HG02870 (cell line): Measurements from ENCODE around the gene BANF2.

Source experiments
- ATAC-seq: cut with Tn5 transposase; IDR thresholded peaks from one replicate; pipeline ENCODE4 v1.9.1; 2021; ENCODE audit warnings: mild to moderate bottlenecking, moderate library complexity; ENCODE audit not compliant: unreplicated experiment

The BANF2 gene

DNA sequence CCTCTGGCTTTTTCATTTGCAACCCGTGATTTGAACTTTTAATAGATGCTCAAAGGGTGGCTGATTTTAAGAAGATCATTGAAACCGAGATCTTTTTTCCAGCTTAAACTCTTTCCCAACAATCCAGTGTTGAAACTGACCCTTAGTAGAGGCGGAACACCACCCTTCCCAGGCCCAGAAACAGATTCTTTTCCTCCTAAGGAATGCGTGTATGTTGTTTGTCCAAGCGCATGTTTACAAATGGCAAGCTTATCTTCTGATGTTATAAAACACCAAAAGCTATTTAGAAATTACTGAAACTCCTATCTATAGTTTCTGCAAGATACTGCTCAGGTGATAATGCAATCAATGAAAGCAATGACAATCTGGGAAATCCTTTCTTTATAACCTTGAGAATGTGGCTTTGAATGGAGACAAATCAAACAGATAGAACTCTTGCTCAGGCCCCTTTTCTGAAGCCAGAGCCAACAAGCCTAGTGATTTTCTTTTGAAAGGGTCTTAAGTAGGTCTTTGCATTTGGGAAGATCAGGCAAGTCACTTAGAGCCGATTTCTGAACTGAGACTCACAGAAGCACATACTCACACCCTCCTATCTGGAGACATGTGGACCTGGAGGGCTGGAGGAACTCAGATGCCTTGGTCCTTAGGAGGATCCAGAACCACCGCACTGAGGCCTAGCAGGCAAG lies 9.1 kb downstream of the BANF2 start:
- ATAC-seq, result no peak

DNA sequence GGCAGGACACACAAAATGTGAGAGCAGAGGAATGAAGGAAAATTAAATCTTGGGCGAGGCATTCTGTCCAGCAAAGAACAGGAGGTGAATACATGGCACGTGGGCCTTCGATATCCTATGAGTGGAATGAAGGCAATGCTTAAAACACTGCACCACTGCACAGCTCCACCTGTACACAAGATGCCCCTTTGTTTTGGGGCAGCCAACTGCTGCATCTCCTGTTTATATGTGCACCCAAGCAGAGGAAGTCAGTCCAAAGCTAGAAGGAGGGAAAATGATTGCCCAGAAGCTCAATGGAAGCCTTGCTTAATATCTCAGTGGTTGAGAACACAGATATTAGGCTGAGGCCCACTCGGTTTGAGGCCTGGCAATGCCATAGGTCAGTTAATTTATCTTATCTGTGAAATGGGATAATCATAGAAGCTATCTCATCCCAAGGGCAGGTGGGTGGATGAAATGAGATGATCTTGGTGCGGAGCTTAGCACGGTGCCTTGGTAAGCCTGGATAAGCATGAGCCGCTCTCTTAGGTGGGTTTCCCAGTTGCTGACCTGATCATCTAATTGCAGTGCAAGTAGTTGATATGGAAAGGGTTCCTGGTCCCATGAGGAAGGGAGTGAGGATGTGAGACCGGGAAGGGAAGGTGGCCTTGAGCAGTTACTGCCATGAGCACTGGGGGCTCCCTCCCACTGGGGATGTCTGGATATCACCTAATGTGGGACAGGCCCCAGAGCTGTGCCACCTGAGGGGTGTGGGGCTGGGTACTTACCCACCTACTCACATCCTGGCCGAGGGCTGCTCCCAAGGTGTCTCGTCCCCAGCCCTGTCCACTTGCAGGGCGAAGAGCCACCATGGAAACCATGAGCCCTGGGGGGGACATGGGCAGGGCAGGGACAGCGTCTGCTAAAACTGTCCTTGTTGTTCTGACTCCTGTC lies 9.9 kb downstream of the BANF2 start:
- no peak for ATAC-seq

DNA sequence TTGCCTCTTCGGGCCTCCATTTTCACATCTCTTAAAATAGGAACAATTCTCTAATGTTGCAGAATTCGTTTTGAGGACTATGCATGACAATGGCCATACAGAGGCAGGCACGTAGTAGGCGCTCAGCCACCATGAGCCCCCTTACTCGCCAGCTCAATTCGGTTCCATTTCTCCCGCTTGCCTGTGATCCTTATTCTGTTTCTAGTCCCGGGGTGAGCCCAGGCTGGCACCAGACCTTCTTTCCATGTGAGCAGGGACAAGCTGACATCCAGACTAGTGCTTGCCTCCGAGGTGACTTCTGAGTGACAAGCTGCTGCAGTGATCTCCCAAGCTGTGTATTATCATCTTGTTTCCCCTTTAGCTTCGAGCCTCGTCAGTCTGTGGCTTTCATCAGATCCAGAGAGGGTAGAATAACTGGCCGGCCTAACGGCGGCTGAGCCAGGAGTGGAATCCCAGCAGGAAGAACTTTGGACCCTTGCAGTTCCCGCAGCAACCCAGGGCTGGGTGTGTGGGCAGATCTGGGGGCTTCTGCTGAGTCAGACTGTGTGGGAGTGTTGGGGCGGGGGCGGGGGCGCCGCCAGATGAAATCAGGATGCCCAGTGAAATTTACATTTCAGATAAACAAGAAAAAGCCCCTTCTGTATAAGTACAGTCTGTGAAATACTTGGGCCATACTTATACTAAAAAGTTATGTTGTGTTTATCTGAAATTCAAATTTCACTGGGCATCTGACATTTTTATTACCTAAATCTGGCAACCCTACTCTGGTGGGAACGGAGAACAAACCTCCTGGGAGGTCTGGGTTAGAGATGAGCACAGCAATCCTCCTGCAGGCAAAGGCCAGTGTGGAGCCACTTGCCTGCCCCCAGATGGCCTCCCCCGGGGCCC lies 10.9 kb downstream of the BANF2 start:
- ATAC-seq, result no peak

DNA sequence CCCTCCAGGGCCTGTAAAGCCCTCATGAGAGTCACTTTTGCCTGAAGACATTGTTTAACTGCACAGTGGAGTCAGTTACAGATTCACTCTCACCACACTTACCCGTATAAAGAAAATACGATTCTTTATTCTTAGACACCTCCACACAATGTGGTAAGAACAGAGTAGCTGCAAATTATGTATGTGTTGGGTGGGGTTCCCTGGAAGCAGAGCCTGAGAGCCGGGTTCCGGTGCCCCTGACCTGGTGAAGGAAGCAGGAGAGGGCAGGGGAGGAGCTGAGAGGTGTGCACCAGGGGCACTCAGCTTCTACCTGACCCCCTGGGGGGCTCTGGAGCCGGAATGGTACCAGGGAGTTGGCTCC lies 11.5 kb downstream of the BANF2 start:
- no peak for ATAC-seq

DNA sequence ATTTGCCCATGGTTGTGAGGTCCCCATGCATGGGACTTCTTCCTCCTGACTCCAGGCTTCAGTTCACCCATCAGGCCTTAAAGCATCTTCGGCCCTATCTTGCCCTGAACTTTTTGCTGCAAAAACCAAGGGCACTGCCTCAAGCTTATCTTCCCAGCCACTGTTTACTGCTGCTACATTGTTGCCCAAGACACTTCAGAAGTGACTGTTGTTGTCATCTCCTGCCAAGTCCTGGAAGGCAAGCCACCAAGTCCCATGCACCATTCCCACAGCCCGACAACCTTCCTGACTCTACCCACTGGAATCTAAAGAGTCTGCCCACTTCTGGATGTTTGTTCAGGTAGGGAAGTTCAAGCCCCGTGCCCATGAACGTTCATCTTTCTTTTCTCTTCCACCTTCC lies 12.4 kb downstream of the BANF2 start:
- ATAC-seq, result no peak

DNA sequence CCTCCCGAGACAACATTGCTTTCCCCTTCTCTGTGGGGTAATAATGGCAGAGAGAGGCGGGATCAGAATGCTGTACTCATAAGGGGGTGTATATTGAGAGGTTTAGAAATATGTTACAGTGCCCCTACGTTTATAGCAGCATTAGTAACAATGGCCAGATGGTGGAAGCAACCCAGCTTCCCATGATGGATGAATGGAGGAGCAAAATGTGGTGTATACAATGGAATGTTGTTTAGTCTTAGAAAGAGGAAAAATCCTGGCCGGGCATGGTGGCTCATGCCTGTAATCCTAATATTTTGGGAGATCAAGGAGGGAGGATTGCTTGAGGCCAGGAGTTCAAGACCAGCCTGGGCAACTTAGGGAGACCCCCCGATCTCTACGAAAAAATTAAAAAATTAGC lies 12.9 kb downstream of the BANF2 start:
- ATAC-seq, result no peak

DNA sequence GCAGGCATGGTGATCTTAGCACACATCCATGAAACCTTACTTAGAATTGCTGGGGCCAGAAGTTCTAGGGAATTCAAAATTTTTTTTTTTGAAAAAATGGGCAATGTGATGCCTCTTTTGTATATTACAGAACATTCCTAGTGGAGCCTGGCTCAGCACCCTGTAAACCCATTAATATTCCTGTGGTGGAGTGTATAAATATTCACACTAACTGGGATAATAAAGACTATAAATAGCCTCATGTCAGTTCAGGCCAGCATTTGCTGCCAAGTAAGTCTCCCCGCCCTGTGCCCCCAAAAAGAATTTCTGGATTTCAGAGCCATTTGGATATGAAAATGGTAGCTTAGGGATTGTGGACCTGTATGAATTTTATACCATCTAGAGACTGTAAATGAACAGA lies 14.8 kb downstream of the BANF2 start:
- no peak for ATAC-seq

DNA sequence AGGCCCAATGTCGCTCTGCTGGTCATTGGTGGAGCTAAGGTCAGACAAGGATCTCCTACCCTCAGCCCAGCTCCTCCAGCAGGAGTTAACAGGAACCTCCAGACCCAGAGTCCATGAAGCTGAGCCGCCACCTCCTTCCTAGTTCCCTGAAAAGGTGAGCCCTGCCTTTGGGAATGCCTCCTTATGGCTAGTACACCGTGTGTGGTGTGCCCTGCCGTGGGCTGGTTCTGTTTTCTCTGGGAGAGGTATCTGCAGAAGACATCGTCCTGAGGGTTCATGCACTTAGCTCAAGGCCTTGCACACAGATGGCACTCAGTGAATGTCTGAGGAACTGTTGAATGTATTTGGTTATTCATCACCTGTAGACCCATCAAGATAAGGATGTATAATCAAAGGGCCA lies 15.3 kb downstream of the BANF2 start:
- no peak for ATAC-seq

DNA sequence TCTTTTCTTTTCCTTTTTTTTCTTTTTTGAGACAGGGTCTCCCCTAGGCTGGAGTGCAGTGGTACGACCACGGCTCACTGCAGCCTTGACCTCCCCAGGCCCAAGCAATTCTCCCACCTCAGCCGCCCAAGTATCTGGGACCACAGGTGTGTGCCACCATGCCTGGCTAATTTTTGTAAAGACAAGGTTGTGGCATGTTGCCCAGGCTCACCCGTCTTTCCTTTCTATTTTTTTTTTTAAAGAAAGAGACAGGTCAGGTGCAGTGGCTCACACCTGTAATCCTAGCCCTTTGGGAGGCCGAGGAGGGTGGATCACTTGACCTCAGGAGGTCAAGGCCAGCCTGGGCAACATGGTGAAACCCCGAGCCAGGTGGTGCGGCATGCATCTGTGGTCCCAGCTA lies 16.6 kb downstream of the BANF2 start:
- no peak for ATAC-seq

DNA sequence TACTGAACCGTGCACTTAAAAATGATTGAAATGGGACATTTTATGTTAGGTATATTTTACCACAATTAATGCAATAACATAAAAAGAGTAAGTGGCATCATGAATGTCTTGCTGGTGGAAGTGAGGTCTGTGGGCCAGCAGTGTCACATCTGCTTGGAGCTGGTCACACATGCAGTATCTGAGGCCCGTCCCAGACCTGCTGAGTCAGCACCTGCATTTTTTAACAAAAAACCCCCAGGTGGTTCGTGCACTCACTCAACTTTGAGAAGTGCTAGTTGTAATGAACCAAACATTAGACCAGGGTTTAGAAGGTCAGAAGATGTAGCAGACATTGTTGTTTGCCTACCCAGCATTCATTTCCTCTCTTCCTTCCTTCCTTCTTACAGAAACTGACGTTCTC lies 21.0 kb downstream of the BANF2 start:
- ATAC-seq, result no peak

DNA sequence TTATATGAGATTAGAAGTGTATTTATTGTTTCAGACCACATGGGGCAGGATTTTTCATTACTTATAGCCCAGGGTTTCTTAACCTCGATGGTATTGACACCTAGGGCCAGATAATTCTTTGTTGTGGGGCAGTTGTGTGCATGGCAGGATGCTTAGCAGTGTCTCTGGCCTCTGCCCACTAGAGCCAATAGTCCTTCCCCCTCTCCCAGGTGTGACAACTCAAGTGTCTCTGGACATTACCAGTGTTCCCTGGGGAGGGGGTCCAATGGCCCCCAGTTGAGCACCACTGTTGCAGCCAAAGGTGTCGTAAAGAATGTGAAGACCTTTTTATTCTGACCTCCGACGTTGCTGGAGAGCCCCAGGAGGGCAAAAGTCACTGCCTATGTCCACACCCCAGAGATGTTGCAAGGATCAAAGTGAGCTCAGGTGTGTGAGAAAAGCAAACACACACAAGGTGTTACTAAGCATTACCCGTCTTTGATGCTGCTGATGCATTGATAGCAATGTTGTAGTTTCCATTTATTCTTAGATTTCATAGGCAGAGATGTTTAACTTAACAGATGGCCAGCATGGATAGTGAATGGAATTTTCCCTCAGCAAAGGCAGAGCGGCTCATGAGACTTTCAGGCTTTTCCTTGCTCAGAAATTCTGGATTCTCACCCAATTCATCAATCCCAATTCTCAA lies 22.2 kb downstream of the BANF2 start:
- ATAC-seq, result no peak

DNA sequence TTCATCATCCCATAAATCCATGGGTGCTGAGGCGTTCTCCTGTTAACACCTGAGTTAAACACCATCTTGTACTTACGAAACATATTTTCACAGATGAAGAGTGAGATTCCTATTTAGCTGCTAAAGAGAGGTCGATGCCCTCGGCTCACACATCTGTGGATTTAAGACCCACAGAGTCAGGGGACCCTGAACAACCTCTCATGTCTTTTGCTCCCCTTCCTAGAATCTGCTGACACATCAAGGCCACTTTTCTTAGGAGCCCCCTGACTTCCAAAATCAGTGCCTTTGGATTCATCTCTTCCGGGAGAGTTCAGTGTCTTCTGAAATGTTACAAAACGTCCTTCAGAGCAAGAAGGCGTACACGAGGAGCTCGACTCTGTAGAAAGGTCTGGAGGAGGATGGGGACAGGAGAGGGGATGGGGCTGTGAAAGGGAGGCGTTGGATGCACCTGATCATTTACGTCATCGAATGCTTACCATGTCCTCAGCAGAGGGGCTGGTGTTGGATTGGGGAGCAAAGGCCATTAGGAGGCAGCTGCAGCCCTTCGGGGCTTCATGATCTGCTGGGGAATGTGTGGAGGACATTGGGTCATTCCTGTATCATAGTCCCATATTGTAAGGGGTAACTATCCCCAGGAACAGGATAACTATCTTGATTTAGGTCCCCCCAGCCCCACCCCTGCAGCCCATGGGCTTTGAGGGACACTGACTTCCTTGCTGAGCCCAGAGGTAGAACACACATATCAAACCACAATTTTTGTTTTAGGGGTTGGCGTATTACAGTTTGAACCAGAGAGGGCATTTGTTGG lies 22.9 kb downstream of the BANF2 start:
- ATAC-seq, result no peak

DNA sequence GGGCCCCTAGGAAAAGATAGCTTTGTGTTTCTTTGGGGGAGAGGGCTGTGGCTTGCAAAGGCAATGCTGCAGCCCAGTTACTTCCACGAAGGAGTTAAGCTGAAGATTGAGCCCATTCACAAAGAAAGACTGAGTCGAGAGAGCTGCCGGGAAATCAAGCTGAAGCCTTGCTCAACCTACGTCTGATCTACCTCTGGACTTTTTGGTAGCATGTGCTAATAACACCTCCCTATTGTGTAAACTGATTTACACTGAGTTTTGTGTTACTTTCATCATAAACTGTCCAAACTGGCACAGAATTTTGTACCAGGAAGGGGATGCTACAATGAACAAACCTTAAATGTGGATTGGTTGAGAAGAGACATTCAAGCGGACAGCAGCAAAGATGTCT lies 23.5 kb downstream of the BANF2 start:
- no peak for ATAC-seq

DNA sequence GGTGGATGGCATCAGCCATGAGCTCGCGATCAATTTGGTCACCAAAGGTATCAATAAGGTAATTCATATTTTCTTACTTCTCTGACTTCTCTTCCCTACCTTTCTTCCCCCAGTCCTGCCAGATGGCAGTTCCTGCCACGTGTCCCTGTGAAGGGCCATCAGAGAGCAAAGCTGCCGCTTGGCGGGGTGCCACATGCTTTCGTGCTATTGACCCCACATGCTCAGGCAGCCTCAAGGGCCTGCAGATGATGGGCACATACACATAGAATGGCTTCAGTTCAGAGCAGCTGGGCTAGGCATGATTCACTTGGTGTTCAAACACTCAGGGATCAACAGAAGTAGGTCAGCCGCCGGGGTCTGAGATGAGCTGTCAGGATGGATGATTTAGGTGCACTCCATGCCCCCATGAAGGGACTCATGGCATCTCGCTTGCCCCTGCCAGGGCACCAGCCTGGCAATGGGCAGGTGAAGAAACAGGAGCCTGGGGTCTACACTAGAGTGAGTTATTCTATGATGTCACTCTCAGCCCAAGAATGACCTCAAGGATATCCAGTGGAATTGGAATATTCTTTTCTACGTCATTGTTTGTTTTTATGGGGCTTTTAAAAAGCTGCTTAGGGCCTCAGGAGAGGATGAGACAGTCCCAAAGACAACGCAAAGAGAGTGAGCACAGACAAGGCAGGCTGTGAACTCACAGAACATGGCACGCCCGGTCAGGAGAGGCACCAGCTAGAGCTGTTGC lies 25.5 kb downstream of the BANF2 start:
- ATAC-seq, result no peak

DNA sequence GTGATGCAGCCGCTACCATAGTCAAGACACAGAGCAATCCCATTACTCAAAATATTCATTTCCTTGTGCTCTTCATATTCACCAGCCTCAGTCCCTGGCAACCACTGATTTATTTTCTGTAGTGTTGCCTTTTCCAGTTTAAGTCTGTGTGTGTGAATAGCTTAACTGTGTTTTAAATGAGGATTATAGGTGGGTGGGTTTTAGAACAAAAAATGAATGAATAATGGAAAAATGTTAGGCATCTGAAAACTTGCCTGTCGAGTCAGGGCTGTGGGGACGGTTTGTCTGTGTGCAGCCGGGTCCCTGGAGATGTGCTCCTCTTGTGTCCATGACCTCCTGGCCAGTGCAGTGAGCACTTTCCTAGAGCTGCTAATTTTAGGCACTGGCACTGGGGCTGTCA lies 27.1 kb downstream of the BANF2 start:
- no peak for ATAC-seq

DNA sequence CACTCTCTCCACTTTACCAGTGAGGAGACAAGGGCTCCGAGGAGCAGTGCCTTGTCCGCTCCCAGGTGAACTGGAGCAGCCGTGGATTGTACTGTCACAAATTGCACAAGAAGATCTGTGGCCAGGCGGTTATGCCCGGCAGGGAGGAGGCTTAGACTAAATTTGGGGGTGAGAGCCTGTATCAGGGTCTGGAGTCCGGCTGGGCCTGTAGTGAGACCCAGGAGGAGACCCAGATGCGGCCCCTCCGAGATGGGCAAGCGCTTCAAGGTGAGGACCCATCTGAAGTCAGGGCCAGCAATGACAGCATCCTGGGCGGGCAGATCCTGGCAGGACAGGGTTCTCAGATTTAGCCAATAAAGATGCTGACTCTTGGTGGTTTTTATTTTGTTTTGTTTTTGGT lies 27.6 kb downstream of the BANF2 start:
- no peak for ATAC-seq

DNA sequence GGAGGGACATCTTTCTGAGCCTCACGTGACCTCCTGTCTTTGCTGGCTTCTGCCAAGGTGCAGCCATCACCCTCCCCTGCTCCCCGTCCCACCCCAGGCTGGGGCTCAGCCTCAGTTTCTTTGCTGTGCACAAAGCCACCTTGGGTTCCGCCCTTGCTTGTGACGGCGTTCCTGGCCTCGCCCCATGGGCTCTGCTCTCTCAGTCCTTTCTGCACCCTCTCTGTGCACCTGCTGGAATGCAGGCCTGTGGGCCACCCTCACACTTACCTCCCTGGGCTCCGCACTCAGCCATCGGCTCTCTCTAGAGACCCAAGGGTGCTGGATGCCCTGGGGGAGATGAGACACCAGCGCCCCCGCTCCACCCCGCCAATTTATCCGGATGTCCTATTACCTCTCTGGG lies 28.3 kb downstream of the BANF2 start:
- no peak for ATAC-seq

DNA sequence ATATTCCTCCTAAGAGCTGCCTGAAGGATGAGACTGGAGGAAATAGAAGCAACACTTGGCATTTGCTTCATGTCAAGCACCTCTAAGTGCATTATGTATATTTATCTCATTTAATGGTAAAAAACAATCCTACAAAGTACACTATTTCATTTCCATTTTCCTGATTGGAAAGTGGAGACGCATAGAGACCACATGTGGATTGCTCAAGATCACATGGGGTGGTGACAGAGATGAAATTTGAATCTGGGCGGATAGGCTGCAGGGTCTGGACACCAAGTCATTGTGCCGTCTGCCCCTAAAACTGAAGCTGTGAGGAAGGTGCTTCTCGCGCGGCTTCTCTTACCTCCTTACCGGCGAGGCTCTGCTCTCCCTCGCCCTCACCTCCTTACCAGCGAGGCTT lies 30.3 kb downstream of the BANF2 start:
- no peak for ATAC-seq

DNA sequence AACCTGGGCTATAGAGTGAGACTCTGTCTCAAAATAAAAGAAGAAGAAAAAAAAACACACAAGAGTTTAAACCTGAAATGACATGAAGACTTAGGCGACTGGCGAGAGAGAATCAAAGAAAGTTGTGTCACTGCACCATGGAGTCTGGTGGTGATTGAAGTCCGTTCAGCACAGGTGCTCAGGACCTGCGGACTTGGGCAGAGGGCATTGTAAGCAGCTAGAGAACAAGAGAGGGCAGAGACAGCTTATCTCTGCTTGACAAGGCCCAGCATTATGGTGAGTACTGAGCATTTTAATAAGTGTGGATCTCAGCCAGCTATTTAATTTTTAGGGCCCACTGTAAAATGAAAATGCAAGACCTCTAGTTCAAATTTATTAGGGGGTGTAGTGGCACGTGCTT lies 31.5 kb downstream of the BANF2 start:
- no peak for ATAC-seq
